Measurements from ENCODE around the gene TNPO1. TPM values are rescaled to one million over a fixed set of nuclear protein-coding genes. Genes with fewer than 3 reads are reported as not detected.

The TNPO1 gene
- total RNA-seq, 1 donor from 2014 or later: 316 TPM

- TF ChIP-seq CTCF (IDR thresholded peaks at IDR 0.05) (no peak), EZH2 (IDR thresholded peaks at IDR 0.05) (no peak), EZH2phosphoT487 (IDR thresholded peaks at IDR 0.05) (no peak)
- peaks cover 2% of the 10 kb centered on the region for H3K9me3 Mint-ChIP-seq
- H3K36me3 ChIP-seq: no peaks in the 10 kb centered on the region
- H3K4me2 ChIP-seq: no peak overlapping the region
- H3K36me3 Mint-ChIP-seq: peaks cover 14% of the 10 kb centered on the region
- DNase-seq (ENCODE audit: low spot score): no peak
- no peak overlapping the region for H3K27ac ChIP-seq
- H4K20me1 ChIP-seq (ENCODE audit: low read depth): peaks cover 90% of the 10 kb centered on the region
- H3K4me3 ChIP-seq: no peak overlapping the region
- no peak overlapping the region for H3K27ac Mint-ChIP-seq
- H3K27me3 Mint-ChIP-seq (ENCODE audit: insufficient read depth, low read depth): no peaks in the 10 kb centered on the region
- H3F3A ChIP-seq (ENCODE audit: low read depth): no peaks in the 10 kb centered on the region
- H3K4me1 ChIP-seq: no peaks in the 10 kb centered on the region
- peaks cover under 1% of the 10 kb centered on the region for H3K4me1 Mint-ChIP-seq
- H3K27me3 ChIP-seq: no peaks in the 10 kb centered on the region
- H3K9ac ChIP-seq: no peak overlapping the region
- H2AFZ ChIP-seq (replicated peaks): no peak overlapping the region
- no peaks in the 10 kb centered on the region for H3K9me3 ChIP-seq (ENCODE audit: low read depth)
- H3K79me2 ChIP-seq (ENCODE audit: low read depth): peaks cover 99% of the 10 kb centered on the region
- no peak overlapping the region for H3K4me3 Mint-ChIP-seq
Observed at GRCh38 chr5:72837524-72838096, 21.1 kb downstream of the TNPO1 start.

GRCh38 chr5:72840041-72840440 lies 23.6 kb downstream of the TNPO1 start:
- Mint-ChIP-seq H3K27me3 (ENCODE audit: insufficient read depth, low read depth) (no peaks in the 10 kb centered on the region), H3K4me1 (peaks cover 4% of the 10 kb centered on the region), H3K9me3 (peaks cover 2% of the 10 kb centered on the region), H3K27ac (no peak overlapping the region), H3K36me3 (peaks cover 14% of the 10 kb centered on the region), H3K4me3 (no peak overlapping the region)
- Histone ChIP-seq H3K4me2 (no peak overlapping the region), H3K79me2 (ENCODE audit: low read depth) (peaks cover 99% of the 10 kb centered on the region), H2AFZ (replicated peaks) (no peak overlapping the region), H3K36me3 (no peaks in the 10 kb centered on the region), H3F3A (ENCODE audit: low read depth) (no peaks in the 10 kb centered on the region), H3K27ac (no peak overlapping the region), H3K27me3 (no peaks in the 10 kb centered on the region), H3K4me1 (peaks cover 3% of the 10 kb centered on the region), H4K20me1 (ENCODE audit: low read depth) (peaks cover 83% of the 10 kb centered on the region), H3K4me3 (no peak overlapping the region), H3K9ac (no peak overlapping the region), H3K9me3 (ENCODE audit: low read depth) (no peaks in the 10 kb centered on the region)
- no peak for TF ChIP-seq EZH2phosphoT487 (IDR thresholded peaks at IDR 0.05)
- no peak for TF ChIP-seq CTCF (IDR thresholded peaks at IDR 0.05)
- no peak for TF ChIP-seq EZH2 (IDR thresholded peaks at IDR 0.05)
- DNase-seq (ENCODE audit: low spot score): no peak

- Mint-ChIP-seq H3K27me3 (ENCODE audit: insufficient read depth, low read depth) (no peaks in the 10 kb centered on the region), H3K36me3 (peaks cover 12% of the 10 kb centered on the region), H3K4me3 (no peak overlapping the region), H3K27ac (no peak overlapping the region), H3K4me1 (peaks cover 8% of the 10 kb centered on the region), H3K9me3 (peaks cover 2% of the 10 kb centered on the region)
- Histone ChIP-seq H3K4me2 (no peak overlapping the region), H3K4me1 (peaks cover 5% of the 10 kb centered on the region), H3K9ac (no peak overlapping the region), H3K4me3 (no peak overlapping the region), H3K9me3 (ENCODE audit: low read depth) (no peaks in the 10 kb centered on the region), H2AFZ (replicated peaks) (no peak overlapping the region), H3K27me3 (no peaks in the 10 kb centered on the region), H3K27ac (no peak overlapping the region), H4K20me1 (ENCODE audit: low read depth) (peaks cover 82% of the 10 kb centered on the region), H3K36me3 (no peaks in the 10 kb centered on the region), H3K79me2 (ENCODE audit: low read depth) (peaks cover 99% of the 10 kb centered on the region), H3F3A (ENCODE audit: low read depth) (peaks cover under 1% of the 10 kb centered on the region)
- TF ChIP-seq EZH2 (IDR thresholded peaks at IDR 0.05): no peak
- no peak for TF ChIP-seq EZH2phosphoT487 (IDR thresholded peaks at IDR 0.05)
- TF ChIP-seq CTCF (IDR thresholded peaks at IDR 0.05): no peak
- DNase-seq (ENCODE audit: low spot score): no peak
Observed at GRCh38 chr5:72841756-72842535, 25.5 kb downstream of the TNPO1 start.
